ENCODE results near the gene SMC3. TPM values are rescaled to one million over a fixed set of nuclear protein-coding genes. Genes with fewer than 3 reads are reported as not detected.
A peak's percentile ranks its signal among the peaks of the same experiment; 100 is the strongest.
"Not testable (repeated sequence)": the region's sequence is repeated elsewhere in the genome, so short reads cannot be mapped to it uniquely, and the experiment has no call there.

The SMC3 gene
- total RNA-seq, 2 donors from 2014 or later = 66.0 to 75.9 TPM

GRCh38 chr10:110527731-110528171, 39.7 kb upstream of the SMC3 start:
- no peak overlapping the region for H3K9ac ChIP-seq (ENCODE audit: extremely low read depth, low read length, poor library complexity, severe bottlenecking)
- peaks cover 6% of the 10 kb centered on the region for H3K4me1 ChIP-seq (ENCODE audit: control insufficient read depth, insufficient read depth, low read length)
- no peak overlapping the region for H3K27ac ChIP-seq (ENCODE audit: low read depth, low read length)
- TF ChIP-seq CTCF (conservative IDR thresholded peaks at IDR 0.05) = no peak
- H3K36me3 ChIP-seq (ENCODE audit: control insufficient read depth, insufficient read depth, low read length) = peaks cover 4% of the 10 kb centered on the region
- no peaks in the 10 kb centered on the region for H3K9me3 Mint-ChIP-seq
- no peaks in the 10 kb centered on the region for H3K27me3 Mint-ChIP-seq (ENCODE audit: insufficient read depth)
- no peaks in the 10 kb centered on the region for H3K27me3 ChIP-seq (ENCODE audit: control insufficient read depth, insufficient read depth, low read length, poor library complexity, severe bottlenecking)
- H3K9me3 ChIP-seq (ENCODE audit: control insufficient read depth, low read length) = no peaks in the 10 kb centered on the region
- H3K4me1 Mint-ChIP-seq = peaks cover 53% of the 10 kb centered on the region
- DNase-seq = peak; percentile 61
- 91 to 92% methylated on average over 6 to 9 of the region's 9 CpGs for WGBS, 2 experiments (ENCODE audit: insufficient coverage in 1 of 2, insufficient read length in 1 of 2)
- no peak overlapping the region for H3K4me3 ChIP-seq (ENCODE audit: low read length)
- no peaks in the 10 kb centered on the region for H3K36me3 Mint-ChIP-seq (ENCODE audit: low read depth)
- H3K4me3 Mint-ChIP-seq = no peak overlapping the region
- peak overlapping the region; percentile 0 for H3K27ac Mint-ChIP-seq

- peak; percentile 64 for DNase-seq
- H3K4me1 Mint-ChIP-seq = peaks cover 55% of the 10 kb centered on the region
- no peak overlapping the region for H3K4me3 Mint-ChIP-seq
- H3K36me3 ChIP-seq (ENCODE audit: control insufficient read depth, insufficient read depth, low read length) = peaks cover under 1% of the 10 kb centered on the region
- no peak overlapping the region for H3K27ac ChIP-seq (ENCODE audit: low read depth, low read length)
- H3K36me3 Mint-ChIP-seq (ENCODE audit: low read depth) = no peaks in the 10 kb centered on the region
- no peak overlapping the region for H3K4me3 ChIP-seq (ENCODE audit: low read length)
- H3K27me3 ChIP-seq (ENCODE audit: control insufficient read depth, insufficient read depth, low read length, poor library complexity, severe bottlenecking) = no peaks in the 10 kb centered on the region
- peaks cover 4% of the 10 kb centered on the region for H3K4me1 ChIP-seq (ENCODE audit: control insufficient read depth, insufficient read depth, low read length)
- no peaks in the 10 kb centered on the region for H3K9me3 ChIP-seq (ENCODE audit: control insufficient read depth, low read length)
- TF ChIP-seq CTCF (conservative IDR thresholded peaks at IDR 0.05) = no peak
- WGBS, 2 experiments (ENCODE audit: insufficient coverage in 1 of 2, insufficient read length in 1 of 2) = 84 to 92% methylated on average over 2 to 5 of the region's 5 CpGs
- peak overlapping the region; percentile 0 for H3K27ac Mint-ChIP-seq
- H3K27me3 Mint-ChIP-seq (ENCODE audit: insufficient read depth) = no peaks in the 10 kb centered on the region
- no peak overlapping the region for H3K9ac ChIP-seq (ENCODE audit: extremely low read depth, low read length, poor library complexity, severe bottlenecking)
- H3K9me3 Mint-ChIP-seq = no peaks in the 10 kb centered on the region
These were observed 39.1 kb upstream of the SMC3 start for GRCh38 chr10:110528224-110528996.

- not testable (repeated sequence) for DNase-seq; H3K27ac ChIP-seq (ENCODE audit: low read depth, low read length); H3K9me3 Mint-ChIP-seq; H3K9me3 ChIP-seq (ENCODE audit: control insufficient read depth, low read length); H3K36me3 ChIP-seq (ENCODE audit: control insufficient read depth, insufficient read depth, low read length); H3K4me3 Mint-ChIP-seq; H3K4me3 ChIP-seq (ENCODE audit: low read length); H3K36me3 Mint-ChIP-seq (ENCODE audit: low read depth); H3K9ac ChIP-seq (ENCODE audit: extremely low read depth, low read length, poor library complexity, severe bottlenecking); H3K27me3 ChIP-seq (ENCODE audit: control insufficient read depth, insufficient read depth, low read length, poor library complexity, severe bottlenecking); H3K4me1 ChIP-seq (ENCODE audit: control insufficient read depth, insufficient read depth, low read length); H3K27me3 Mint-ChIP-seq (ENCODE audit: insufficient read depth)
- WGBS, 2 experiments (ENCODE audit: insufficient coverage in 1 of 2, insufficient read length in 1 of 2) = 76 to 81% methylated on average over 6 to 8 of the region's 8 CpGs
- H3K27ac Mint-ChIP-seq = peak overlapping the region; percentile 98
- peaks cover 49% of the 10 kb centered on the region for H3K4me1 Mint-ChIP-seq
These were observed 38.4 kb upstream of the SMC3 start for GRCh38 chr10:110528997-110529524.
